Endothelial cell of hepatic sinusoid (primary cell): ENCODE results near the gene TEX14.

ENCODE experiments used
- in situ Hi-C: cut with HindIII; loops from 2 replicates; pipeline ENCODE4 v1.10.0; 2017; ENCODE audit warnings: low sequenced_read_pairs

Gene TEX14

DNA sequence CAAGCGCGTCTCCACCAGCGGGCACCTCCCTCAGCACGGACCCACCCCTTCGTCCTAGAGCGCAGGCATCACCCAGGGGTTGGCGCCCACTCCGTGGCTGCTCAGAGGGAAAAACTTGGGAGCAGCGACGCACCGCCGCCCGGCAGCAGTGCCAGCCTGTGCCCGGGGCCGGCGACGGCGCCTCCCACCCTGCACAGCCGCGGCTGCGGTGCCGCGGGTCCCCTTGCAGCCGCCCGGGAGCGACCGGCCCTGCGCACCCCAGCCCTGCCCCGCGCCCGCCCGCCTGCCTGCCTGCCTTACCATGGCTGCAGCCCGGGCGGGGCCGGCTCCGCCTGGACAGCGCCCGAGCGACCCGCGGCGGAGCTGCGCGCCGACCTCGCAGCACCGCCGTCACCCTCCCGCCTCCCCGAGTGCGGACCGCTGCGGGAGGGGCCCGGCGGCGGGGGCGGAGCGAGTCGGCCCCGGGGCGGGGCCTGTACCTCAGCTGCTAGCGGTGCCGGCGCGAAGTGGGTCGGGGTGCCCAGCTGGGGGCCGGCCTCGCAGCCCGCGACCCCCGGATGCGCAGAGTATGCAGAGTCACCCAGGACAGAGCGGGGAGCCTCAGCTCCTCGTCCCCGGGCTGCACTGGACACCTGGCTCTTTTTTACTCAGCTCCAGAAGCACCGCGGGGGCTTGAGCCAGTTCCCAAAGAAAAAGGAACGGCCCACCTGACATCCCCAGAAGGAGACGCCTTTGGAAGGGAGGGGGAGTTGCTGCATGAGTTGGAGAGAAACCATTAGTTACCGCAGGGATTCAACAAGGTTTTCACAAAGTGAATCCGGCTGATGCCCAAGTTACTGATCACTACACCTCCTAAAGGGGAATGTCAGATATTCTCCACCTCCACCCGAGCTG, 159.9 kb downstream of the TEX14 start:
- in situ Hi-C loops = loop anchor here (10.0 kb wide), 1 partner anchor 143 kb away; no protein-coding TSS in a partner anchor

DNA sequence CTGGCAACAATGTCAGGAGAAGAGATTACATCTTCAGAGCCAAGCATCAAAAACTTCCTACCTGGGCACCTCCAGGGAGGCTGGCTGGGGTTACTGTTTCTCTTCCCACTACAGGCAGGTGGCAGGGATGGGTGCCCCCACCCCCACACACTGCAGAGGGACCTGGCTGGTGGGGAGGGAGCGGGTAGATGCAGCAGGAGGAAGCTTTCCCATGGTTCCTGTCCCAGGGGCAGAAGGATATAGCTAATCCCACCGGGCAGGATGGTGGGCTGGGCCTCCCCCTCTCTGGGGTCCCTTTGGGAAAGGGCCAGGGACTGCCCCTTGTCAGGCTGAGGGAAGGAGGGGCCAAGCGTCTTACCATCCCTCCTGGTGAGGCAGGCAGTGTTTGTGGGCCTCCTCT, 160.7 kb downstream of the TEX14 start:
- in situ Hi-C loops = loop anchor here (10.0 kb wide), 1 partner anchor 144 kb away; no protein-coding TSS in a partner anchor

DNA sequence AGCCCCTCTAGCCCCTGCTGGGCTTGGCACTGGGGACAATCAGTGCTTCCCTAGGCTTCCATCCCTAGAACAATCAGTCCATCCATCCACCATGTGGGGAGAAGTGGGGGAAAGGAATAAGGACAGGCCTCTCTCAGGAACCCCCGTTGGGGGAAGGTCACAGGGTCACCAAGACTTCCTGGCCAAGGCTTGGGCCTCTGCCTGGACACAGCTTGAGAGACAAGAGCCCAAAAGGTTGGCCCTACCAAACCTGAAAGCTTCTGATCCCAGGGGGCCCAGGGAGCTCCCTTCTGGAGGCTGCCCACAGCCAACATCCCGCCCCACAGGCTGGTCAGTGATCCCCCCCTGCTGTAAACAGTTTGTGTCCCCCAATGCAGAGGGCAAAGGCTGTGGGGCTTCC, 161.2 kb downstream of the TEX14 start:
- in situ Hi-C loops = loop anchor here (10.0 kb wide), 1 partner anchor 144 kb away; no protein-coding TSS in a partner anchor

DNA sequence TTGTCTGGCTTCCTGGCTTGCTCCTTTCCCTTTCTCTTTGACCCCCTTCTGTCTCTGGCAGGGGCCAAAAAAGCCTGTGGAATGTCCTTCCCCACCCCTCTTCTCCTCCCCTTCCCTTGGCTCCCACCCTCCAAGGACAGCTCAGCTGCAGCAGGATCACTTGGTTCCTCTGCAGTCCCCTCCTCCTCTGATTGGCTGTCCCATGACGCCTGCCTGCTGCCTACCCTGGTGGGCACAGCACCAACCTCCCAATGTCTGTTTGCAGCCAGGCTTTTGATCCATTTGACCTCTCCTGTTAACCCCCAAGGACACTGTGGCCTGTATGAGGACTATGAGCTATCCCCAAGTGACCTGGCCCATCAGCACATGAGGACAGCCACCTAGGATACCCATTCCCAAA, 162.6 kb downstream of the TEX14 start:
- in situ Hi-C loops = no loop called here

DNA sequence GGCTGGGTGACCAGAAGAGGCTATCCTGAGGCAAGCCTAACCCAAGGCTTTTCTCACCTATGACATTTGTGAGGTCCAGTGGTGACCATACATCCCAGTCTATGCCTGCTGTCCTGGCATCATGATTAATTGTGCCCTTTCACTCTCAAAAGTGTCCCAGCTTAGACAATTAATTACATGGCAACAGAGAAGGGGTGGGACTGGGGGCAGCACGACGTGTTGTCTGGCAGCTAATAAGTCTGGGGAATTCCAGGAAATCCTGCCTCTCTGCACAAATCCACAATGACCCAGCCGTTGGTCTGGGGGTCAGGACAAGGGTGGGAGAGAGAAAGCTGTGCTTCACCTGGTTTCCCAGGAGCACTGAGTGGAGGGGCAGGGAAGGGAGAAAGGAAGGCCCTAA, 163.4 kb downstream of the TEX14 start:
- in situ Hi-C loops = no loop called here

DNA sequence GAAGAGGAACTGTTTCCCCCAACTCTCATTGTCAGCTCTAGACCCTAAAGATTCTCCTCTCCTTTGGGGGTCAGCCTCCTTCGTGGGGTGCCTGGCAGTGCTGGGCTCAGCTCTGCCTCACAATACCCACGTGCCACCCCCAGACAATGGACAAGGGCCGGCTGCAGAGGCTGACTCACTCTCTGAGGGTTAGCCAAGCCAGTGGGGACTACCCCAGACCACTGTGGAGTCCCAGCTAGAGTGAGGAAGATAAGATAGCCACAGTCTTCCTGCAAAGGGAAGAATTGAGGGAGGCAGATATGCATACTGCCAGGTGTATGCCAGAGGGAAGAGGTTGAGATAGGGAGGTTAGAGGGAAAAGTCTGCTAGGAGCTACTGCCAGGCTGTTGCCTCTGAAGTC, 163.9 kb downstream of the TEX14 start:
- in situ Hi-C loops = no loop called here

DNA sequence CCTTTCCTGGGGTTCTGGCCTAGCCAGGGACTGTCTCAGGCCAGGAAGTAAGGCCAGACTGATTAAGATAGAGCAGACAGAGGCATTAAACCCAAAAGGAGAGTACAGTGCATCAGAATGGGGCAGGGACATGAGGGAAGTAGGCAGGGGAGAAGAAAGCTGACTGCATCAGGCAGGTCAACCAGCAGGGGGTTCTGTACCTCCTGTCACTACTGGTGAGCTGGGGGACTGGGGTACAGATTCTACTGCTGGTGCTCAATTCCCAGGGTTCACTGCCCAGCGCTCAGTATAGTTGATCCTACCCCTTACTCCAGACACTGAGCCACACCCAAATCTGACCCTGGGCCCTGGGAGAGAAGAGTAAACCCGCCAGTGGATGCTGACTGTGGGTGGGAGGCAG, 164.5 kb downstream of the TEX14 start:
- in situ Hi-C loops = no loop called here

DNA sequence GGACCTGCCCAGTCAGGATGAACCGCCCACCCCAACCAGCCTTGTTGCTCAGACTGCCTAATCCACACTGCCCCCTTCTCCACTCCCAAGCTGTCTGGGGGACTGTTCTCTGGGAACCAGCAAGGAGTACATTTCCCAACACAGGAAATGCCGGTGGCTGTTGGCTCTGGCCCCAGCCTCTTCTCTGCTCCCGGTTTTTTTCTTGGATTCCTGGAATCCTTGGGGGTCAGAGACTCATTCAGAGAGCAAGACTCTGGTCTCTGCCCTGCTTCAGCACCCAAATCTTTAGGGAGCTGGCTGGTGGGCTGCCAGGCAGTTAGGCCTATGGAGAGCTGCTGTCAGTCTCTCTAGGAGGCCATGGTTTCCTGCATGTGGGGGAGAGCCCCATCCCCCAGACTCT, 166.6 kb downstream of the TEX14 start:
- in situ Hi-C loops = no loop called here

DNA sequence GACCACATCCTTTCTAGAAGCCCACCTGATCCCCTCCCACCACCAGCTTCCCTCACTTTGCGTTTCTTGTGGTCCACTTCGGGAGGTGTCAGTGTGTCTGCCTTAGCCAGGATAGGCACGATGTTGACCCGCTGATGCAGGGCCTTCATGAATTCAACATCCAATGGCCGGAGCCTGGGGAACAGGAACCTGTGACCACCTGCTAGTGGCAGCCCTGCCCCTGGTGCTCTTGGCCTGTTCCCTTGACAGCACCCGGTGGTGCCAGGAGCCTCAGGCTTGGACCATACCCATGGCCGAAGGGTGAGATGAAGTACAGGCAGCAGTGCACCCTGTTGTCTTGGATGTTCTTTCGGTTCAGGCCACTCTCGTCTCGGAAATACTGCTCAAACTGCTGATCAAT, 170.2 kb downstream of the TEX14 start:
- in situ Hi-C loops = no loop called here

DNA sequence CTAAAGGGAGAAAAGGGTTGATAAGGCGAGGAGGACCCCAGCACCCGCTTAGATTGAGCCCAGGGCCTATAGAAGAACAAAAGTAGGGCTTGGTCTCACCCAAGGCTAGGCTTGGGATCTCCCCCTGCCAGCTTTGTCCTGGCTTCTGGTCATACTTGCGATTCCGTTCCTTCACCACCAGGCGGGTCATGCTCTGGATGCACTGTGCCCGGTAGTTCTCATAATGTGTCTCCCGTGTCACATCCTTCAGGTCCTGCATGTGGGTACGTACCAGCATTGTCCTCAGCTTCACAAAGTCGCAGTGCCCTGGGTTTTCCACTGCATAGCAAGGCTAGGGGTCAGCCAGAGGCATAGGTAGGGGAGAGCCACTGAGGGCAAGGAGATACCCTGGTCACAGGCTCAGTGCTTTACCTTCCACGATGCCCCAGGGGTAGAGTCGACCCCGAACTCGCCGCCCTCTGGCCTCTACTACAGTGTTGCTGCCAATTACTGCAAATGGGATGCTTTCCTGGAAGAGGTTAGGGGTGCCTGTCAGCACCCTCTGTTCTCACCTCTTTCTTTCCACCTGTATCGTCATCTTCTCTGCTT, 170.9 kb downstream of the TEX14 start:
- in situ Hi-C loops = no loop called here

DNA sequence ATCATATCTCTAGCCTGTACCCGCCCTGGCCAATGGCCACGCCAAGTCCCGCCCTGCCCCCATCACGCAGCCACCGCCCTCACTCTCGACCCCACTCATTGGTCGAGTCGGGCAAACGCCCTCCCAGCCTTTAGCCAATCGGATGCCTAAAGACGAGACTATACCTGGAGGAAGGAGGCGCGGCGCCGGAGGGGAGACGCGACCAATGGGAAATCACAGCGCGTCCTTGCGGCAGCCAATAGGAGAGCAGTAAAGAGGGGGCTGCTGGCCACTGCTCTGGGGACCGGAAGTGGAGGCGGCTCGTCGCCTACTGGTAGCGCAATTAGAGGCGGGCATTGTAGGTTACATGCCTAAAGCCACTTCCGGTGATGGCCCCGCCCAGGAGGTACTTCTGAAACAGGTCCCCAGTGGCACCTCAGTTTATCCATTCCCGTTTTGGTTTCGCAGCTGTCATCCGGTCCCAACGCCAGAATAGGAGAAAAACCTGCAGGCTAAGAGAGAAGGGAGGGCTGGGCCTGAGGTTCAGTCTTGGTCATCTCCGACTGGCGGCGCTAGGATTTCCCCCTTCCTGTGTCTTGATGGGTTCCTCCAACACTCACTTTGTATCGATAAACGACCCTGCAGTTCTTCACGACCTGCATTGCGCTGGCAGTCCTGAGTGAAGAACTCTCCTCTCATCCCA, 173.8 kb downstream of the TEX14 start:
- in situ Hi-C loops = no loop called here

DNA sequence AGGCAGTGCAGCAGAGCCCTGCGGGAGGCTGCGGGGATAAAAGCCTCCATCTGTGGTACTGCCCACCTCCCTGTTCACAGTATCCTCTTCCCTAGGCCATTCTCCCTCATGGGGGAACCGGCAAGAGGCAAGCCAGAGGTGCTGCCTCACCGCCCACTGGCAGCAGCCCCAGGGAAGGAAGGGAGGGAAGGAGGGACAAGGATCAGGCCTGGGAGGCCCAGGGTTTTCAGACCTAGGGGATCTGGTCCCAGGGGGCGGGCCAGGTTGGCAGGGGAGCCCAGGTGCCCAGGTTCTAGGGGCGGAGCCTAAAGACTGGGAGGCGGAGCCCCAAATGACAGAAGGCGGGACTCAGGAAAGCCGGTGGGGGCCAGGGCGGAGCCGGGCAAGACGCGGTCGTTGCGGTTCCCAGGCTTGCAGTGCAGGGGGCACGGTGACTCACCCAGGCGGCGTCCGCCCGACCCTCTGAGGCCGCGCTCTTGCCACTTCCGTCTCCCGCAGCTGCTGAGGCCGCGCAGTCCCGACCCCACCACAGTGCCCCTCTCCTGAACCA, 174.4 kb downstream of the TEX14 start:
- in situ Hi-C loops = no loop called here

DNA sequence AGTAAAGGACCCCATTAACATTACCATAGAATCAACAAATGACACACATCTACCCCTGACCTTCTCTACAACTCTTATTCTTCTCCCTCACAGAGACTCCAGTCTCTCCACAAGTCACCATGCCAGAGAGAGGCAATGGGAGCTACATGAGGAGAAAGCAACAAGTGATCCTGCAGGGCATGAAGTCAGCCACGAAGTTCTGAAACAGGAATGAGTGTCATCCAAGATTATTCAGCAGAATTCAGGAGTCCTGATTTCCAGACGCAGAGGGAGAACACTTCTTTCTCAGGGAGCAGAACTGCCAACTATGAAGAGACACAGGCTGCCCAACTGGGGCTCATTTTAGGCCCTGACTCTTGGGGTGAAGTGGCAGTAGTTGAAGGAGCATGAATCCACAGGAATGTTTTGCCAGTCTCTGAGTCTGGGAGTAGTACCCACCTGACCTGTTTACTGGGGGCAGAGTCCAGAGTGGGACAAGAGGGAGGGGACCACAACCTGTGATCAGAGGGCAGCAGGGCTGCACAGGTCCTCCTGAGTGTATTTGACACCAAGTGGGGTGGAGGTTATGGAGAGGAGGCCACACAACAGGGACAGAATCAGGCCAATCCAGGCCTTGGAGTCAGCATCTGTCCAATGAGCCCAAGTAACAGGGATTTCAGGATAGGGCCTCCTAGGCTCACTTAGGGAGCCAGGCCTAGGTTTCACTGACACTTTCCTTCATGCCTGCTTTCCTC, 175.0 kb downstream of the TEX14 start:
- in situ Hi-C loops = no loop called here

DNA sequence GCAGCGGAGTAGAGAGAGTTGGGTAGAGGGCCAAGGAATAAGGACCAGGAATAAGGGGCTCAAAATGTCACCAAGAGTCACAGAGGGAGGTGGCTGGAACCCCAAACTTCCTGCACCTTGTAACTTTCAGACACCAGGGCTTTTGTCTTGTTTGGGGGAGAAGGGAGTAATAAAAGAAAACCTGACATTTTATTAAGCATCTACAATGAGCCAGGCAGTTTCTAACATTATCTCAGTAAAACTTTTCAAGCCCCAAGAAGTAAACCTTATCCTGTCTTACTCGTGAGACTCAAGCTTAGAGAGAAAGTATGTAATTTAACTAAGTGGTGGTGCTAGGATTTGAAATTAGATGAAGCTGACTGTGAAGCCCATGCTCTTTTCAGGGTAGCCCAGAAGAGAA, 176.6 kb downstream of the TEX14 start:
- in situ Hi-C loops = no loop called here

DNA sequence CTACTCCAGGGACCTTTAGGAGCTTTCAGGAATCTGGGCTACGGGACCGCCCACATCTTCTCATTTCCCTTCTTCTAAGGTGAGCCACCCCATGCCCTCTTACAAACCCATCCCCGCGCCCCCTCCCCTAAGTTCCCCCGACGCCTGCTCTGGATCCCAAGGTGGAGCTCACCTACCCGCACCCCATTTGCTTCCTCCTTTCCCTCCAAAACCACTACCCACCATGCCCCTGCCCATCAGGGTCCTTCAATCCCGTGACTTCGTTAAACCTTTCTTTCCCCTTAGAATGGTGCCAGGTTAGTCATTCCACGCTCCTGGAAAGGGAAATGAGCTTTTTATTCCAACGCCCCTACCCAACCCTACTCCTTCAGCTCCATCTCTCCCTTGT, 177.1 kb downstream of the TEX14 start:
- in situ Hi-C loops = no loop called here

DNA sequence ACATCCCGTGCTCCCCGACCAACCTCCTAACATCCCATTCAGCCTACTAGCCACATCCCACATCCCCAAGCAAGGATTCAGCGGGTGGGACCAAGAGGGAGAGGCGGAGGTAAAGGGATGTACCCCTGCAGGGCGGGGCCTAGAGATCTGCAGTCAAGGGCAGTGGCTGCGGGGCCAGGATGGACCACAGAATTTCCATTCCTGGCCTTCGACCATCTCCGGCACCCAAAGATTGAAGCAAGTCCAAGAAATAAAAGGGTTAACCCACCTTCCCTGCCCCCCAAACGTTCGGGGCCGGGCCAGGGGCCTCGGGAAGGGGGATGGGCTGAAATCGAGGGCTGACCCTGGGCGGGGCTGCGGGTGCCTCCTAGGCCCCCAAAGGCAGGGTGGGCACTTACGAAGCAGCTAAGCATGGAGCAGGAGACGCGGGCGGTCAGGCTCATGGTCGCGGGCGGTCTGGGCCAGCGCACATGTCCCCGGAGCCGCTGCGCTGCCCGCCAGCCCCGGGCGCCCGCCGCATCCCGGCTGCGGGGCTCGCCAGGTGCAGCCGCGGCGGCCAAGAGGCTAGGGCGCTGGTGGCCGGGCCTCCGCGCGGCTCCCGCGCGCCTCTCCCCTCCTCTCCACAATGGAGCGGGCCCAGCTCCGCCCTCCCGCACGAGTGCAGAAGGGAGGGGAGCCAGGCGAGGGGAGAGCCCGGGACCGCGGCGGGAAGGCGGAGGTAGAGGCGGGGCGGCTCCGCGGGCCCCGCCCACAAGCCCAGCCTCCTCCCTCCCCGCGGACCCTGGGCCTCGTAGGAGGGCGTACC, 177.7 kb downstream of the TEX14 start, which contains the start of gene MTMR4:
TSS of gene MTMR4 (minus strand) at position 674 of the 805 bp plus-strand sequence. CDS start at position 443, 231 bp downstream.
- in situ Hi-C loops = no loop called here

DNA sequence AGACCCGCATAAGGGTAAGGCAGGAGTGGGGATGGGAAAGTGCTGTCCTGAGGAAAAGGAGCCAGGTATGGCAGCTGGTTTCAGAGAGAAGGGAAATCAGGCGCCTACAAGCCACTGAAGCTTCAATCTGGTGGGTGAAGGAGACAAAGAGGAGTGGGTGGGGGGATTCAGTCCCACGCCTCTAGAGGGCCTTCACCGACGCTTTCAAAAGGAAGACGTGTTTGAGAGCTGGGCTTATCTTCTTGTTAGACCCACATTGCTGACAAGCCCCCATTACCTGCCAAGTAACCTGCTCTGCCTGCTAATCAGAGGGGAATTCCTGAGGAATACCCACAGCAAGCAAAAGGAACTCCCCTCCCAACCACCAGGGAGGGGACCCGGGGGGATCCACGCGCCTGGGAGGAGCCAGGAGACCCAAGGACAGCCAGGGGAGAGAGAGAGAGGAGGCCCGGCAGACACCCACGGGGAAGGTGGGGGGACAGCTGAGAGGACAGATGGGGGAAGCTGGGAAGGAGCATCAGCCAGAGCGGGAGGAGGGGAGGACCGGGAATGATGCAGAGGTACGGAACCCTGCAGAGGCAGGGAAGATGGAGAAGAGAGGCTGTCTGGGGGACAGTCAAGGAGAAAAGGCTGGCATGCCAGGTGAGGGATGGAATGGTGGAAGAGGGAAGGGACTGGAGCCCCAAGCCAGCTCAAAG, 178.4 kb downstream of the TEX14 start:
- in situ Hi-C loops = no loop called here

DNA sequence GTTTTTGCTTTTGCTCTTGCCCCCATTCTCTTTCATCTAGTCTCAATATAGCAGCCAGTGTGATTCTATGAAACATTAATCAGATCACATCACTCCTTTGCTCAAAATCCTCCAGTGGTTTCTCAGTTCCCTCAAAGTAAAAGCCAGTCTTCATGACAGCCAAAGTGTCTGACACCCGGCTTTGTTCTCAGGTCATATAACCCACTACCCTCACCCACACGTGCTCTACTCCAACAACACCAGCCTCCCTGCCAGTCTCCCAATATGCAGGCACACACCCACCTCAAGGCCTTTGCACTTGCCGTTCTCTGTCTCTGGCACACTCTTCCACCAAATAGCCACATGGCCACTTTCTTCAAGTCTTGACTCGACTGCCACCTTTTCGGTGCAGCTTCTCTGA, 181.8 kb downstream of the TEX14 start:
- in situ Hi-C loops = no loop called here

DNA sequence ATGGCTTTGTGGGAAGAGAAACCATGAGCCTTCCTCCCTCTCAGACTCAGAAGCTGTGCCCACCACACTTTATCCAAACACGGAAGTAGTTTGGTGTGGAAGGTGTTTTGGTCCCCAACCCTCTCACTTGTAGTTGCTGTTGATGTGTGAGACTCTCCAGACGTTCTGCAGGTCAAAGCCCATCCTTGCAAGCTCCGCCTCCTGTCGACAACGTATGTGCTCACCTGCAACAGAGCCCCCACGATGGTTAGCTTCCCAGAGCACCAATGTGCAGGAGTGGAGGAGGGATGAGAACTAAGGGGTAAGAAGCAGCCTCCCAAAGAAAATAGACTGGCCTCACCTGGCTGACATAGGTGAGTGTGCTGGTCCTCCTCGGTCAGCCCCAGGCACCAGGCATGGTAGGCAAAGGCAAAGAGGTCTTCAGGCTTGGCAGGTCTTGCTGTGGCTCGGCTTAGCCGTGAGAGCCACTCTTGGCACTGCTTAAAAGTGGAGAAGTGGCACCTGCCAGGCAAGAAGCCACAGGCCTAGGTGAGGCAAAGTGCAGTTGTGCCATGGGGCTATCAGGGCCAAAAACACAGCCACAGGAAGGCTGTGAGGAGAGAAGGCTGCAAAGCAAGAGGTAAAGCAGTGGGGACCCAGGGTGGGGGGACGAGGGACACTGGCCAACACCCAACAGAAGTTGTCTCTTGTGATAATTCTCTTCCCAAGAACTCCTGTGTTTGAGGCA, 183.3 kb downstream of the TEX14 start:
- in situ Hi-C loops = no loop called here
